ENCODE results near the gene ZC3H7B.

The ZC3H7B gene

DNA sequence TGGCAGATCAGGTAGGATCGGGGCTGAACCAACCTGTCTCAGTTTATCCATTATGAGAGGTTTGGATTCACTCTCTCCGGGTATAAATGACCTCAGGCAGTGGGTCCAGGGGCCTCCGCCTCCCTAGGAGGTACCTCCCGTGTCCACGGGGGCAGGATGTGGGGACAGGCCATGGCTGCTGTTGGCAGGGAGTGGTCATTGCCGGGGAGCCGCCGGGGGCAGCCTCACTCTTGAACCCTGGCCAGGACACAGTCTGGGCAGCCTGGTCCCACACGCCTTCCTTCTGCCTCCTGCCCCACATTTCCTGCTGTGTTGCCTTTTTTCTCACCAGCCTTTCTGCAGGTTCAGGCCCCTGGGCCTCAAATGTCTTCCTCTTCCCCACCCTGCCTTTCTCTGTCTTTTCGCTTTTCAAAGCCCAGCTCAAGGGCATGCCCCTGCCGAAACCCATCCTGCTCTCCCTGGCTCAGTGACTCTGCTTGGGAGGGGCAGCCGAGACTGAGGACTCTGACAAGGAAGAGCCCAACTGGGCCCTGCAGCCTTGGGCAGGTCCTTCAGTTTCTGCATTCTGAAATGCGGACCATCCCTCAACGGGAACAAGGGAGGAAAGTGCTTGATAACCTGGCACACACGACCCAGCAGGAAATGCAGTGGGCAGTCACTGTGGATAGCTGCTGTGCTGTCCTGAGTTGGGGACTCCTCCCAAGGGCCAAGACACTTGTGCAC lies 31.1 kb downstream of the ZC3H7B start:
- DNase-seq (ENCODE audit: low read depth) = no peak

DNA sequence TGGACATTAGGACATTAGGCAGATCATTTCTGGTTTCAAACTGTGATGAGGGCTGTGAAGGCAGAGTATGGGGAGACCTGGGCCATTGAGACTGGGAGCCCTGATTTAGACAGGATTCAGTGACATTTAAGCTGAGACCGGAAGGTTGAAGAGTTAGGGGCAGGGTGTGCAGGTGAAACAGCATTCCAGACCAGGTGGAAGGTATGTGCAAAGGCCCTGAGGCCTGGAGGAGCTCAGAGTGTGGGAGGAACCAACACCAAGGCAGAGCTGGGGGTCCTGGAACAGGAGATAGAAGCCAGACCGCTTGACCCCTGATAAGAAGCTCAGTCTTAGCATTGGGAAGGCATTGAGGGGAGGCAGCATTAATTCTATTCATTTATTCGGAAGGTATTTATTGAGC lies 32.5 kb downstream of the ZC3H7B start:
- DNase-seq (ENCODE audit: low read depth) = no peak

GRCh38 chr22:41334215-41334614 lies 32.9 kb downstream of the ZC3H7B start:
- DNase-seq (ENCODE audit: low read depth) = no peak

DNA sequence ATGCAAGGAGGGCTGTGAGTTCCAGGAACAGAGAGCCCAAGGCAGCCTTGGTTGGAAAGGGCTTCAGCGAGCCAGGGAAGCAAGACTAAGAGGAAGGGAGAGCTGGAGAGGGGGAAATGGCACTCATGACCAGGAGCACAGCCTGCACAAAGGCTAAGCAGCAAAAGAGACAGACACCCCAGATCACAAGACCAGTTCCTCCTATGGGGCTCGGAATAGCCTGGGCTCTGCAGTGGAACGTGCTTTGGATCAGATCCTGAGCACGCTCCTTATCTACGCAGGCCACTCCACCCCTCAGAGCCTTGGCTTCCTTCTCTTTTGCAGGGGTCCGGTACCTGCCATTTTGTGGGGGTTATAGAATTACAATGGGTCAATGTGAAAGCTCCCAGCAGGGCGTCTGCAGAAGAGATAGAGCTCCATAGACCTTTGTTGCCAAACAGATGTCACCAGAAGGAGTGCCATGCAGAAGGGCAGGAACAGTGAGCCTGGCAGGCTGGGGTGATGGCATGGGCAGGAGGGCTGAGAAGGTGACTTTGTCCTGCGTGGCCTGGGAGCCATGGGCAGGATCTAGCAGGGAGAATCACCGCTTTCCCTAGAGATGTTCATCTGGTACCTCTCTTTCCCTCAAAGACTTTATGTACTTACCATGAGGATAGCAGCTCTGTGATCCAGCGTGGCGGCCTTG lies 33.8 kb downstream of the ZC3H7B start:
- no peak for DNase-seq (ENCODE audit: low read depth)

DNA sequence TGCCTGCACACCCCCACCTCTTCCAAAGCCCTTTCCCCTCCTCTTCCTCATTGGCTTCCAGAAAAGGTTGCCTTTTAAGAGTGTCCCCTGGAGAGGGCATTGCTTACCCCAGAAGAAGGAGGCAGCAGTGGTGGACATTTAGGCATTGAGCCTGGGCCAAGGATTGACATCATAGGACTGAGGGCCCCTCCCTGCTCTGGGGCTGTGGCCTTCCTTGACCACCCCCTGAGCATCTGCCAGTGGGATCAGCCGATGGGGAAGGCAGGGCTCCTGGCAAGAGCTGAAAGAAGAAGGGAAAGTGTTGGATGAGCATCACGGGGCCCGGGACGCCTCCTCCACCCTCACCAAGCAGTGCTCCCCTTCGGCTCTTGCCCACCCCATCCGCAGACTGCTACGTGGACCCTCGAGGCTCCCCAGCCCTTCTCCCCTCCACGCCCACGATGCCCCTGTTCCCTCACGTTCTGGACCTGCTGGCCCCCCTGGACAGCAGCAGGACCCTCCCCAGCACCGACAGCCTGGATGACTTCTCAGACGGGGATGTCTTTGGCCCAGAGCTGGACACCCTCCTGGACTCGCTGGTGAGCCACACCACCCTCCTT lies 37.4 kb downstream of the ZC3H7B start:
- no peak for DNase-seq (ENCODE audit: low read depth)

DNA sequence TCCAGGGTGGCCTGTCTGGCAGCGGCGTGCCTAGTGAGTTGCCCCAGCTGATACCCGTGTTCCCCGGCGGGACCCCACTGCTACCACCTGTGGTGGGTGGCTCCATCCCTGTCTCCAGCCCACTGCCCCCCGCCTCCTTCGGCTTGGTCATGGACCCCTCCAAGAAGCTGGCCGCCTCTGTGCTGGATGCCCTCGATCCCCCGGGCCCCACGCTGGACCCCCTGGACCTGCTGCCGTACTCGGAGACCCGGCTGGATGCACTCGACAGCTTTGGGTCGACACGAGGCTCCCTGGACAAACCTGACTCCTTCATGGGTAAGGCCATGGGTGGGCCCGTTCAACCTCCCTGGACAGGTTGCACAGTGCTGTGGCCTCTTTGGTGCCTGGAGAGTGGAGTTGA lies 38.5 kb downstream of the ZC3H7B start:
- DNase-seq (ENCODE audit: low read depth) = no peak

- DNase-seq (ENCODE audit: low read depth) = no peak
Observed at GRCh38 chr22:41340357-41340756, 39.0 kb downstream of the ZC3H7B start.

- DNase-seq (ENCODE audit: low read depth) = no peak
Observed at GRCh38 chr22:41341012-41341411, 39.7 kb downstream of the ZC3H7B start.

DNA sequence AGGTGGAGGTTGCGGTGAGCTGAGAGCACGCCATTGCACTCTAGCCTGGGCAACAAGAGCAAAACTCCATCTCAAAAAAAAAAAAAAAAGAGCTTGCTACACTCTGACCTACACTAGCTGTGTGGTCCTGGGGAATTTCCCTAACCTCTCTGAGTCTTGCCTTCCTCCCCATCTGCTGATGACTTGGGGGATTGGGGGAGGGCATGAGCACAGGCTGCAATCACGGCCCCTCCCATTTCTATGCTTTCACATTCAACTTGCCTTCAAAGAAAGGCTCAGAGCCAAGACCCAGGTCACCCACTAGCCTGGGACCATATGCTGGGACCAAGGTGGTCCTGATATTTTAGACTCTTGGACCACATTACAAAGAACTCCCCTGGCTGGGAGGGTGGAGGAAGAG lies 40.7 kb downstream of the ZC3H7B start:
- DNase-seq (ENCODE audit: low read depth) = no peak

DNA sequence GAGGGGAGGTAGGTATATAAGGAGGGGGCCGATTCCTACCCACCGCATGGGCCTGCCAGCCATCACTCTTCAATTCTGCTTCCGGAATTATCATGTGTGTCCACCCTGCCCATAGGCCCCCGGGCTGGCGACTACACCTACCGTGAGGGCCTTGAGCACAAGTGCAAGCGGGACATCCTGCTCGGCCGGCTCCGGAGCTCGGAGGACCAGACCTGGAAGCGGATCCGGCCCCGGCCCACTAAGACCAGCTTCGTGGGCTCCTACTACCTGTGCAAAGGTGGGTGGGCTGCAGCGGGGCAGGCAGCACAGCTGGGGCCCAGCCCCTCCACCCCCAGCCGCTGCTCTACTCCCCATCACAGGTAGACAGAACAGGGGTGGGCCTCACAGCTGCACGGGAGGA lies 42.0 kb downstream of the ZC3H7B start:
- DNase-seq (ENCODE audit: low read depth) = no peak

GRCh38 chr22:41343717-41344116 lies 42.4 kb downstream of the ZC3H7B start:
- no peak for DNase-seq (ENCODE audit: low read depth)

DNA sequence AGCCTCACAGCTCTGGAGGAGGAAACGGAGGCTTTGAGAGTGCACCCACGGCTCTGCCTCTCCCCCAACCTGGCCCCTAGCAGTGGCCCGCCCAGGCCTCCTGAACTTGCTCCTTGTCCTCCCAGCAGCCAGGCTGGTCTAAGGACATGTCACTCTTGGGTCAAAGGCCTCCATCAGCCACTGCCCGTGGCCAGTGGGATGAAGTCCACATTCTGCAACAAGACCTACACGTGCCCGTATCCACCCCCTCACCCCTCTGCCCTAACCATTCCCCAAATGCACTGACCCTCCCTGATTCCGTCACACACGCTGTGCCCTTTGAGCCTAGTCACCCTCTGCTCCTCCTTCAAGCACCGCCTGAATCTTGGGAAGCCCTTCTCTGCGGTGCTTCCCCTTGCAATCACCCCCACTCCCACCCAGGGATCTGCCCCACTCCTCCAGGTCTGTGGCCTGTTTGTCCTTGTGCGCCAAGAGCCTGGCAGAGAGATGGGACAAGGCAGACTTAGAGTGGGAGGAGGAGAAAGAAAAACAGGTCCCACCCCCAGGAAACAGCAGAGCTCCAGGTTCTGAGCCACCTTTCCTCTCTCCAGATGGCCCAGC lies 43.0 kb downstream of the ZC3H7B start:
- DNase-seq (ENCODE audit: low read depth) = no peak

DNA sequence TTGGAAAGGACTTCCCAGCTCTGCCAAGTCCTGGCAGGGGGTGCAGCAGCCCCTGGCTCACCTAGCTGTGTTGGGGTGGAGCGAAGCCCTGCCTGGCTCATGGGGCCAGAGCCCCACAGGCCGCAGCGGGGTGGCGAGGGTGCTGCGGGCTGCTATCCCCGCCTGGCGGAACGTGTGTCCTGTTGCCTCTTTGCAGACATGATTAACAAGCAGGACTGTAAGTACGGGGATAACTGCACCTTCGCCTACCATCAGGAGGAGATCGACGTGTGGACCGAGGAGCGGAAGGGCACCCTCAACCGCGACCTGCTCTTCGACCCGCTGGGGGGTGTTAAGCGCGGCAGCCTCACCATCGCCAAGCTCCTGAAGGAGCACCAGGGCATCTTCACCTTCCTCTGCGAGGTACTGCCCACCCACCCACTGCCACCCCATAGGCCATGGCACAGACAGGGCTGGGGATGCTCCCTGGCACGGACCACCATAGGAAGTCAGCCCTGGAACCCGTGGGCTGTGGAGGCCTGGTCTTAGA lies 44.5 kb downstream of the ZC3H7B start:
- DNase-seq (ENCODE audit: low read depth) = no peak

DNA sequence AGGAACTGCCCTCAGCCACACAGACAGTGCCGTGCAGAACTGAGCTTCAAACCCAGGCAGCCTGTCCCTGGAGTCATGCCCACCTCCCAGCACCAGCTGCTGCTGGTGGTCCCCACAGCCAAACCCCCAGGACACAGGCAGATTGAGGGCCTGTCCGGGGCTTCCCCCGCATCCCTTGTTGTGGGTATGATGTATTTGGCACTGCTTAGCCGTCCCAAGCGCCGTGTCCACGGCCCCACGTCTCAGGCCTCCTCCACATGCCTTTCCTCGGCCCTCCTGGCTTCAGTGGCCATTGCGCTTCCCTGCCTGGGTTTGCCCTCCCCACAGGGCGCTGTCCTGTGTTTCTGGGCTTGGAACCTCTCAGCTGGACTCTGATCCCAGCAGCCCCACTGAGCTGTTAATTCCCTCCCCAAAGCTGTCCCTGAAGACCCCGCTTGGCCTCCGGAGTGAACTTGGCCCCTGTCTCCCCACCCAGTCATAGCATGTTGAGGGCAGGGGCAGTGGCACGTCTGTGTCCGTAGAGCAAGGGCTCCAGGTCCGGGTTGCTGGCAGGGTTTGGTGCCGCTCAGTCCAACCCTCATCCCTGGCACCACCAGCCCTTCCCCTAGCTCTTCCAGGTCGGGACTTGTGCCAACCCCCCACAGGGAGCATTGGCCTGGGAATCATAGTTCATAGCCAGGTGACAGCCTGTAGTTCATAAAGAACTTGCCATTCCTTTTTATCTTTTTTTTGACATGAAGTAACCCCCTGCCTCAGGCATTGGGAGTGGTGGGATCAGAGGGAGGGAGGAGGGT lies 45.9 kb downstream of the ZC3H7B start:
- no peak for DNase-seq (ENCODE audit: low read depth)

DNA sequence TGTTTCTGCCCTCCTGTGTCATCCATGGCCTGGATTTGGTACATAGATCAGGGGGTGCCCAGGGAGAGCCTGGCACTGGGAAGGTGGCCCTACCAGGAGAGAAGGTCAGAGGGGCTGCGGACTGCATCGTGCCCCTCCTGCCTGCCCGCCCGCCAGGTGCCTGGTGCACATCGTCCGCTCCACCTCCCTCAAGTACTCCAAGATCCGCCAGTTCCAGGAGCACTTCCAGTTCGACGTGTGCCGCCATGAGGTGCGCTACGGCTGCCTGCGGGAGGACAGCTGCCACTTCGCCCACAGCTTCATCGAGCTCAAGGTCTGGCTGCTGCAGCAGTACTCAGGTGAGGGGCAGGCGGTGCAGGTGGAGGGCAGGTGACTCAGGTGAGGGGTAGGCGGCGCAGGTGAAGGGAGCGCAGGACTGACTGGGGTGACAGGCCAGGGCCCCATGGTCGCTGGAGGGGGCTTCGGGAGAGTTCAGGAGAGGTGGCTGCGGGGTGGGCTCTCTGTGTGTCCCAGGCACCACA lies 47.7 kb downstream of the ZC3H7B start:
- DNase-seq (ENCODE audit: low read depth) = no peak

DNA sequence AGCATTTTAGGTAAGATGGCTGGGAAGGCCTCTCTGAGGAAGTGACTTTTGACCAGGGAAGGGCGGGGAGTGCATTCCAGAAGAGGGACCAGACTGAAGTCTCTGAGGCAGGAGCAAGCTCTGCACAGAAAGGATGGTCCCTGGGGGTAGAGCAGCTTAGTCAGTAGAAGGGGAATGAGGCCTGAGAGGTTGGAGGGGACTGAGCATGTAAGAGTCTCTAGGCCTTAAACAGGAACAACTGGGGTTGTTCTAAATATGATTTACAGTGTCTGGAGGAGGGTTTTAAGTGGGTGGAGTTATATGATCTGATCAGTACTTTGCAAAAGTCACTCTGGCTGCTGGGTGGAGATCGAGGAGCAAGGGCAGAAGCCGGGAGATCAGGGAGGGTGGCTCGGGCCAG lies 48.8 kb downstream of the ZC3H7B start:
- no peak for DNase-seq (ENCODE audit: low read depth)

DNA sequence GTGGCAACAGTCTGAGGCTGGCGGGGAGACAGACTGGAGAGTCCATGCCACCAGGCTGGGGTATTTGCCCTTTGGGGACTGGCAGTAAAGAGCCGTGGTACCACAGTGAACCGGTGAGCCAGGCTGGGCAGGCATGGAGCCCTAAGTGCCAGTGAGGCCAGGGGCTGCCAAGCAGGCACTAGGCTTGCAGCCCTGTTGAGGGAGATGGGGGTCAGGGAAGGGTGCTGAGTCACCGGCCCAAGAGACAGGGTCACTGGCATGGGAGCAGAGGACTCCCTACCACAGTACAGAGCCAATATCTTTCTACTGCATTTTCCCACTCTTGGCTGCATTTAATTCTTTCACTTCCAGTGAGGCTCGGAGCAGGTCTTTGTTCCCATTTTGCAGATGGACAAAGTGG lies 49.7 kb downstream of the ZC3H7B start:
- no peak for DNase-seq (ENCODE audit: low read depth)

- no peak for DNase-seq (ENCODE audit: low read depth)
Observed at GRCh38 chr22:41352058-41352457, 50.7 kb downstream of the ZC3H7B start.

DNA sequence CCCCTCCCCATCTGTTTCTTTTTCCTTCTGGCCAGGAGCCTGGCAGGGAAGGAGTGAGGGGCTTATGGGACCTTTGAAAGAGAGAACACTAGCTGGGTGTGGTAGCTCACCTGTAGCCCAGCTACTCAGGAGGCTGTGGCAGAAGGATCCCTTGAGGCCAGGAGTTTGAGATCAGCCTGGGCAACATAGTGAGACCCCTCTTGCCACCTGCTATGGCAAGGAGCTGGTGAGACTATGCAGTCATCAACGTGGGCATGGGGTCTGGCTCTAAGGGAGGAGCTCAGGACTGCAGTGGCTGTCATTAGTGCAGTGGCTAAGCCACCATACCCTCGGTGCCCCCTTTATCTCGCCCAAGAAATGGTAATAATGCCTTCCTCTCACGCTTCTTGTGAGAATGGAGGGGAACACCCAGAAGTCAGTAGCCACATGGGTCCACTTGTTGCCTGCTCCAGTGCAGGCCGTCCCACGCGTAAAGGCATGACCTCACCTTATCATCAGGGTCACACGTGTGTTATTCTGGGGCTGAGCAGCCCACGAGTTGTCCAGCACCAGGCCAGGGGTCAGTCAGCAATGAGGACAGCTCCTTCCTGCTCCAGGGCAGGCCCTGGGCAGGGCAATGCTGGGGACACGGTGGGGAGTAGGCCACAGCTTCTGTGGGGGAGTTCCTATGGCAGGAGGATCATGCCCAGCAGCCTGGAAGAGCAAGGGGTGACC lies 52.7 kb downstream of the ZC3H7B start:
- DNase-seq (ENCODE audit: low read depth) = no peak

- DNase-seq (ENCODE audit: low read depth) = no peak
Observed at GRCh38 chr22:41354979-41355378, 53.7 kb downstream of the ZC3H7B start.

GRCh38 chr22:41355895-41356294 lies 54.6 kb downstream of the ZC3H7B start:
- DNase-seq (ENCODE audit: low read depth) = no peak

Measured in stimulated activated CD8-positive, alpha-beta memory T cell treated with anti-CD3 and anti-CD28 coated beads, Interleukin-12 subunit alpha, Interleukin-12 subunit beta, amount 100 ng/mL, for 1 hour (primary cell).